SK-MEL-5 (cell line): ENCODE results near the gene SHLD1. TPM values are rescaled to one million over a fixed set of nuclear protein-coding genes. Genes with fewer than 3 reads are reported as not detected.

Experiments
- DNase-seq: peaks from one replicate; pipeline ENCODE4 v3.0.0-alpha.2; 2016; ENCODE audit warnings: low read depth, low spot score
- in situ Hi-C: cut with HindIII; loops from 2 replicates; pipeline ENCODE4 v1.10.0; 2016; ENCODE audit warnings: low sequenced_read_pairs, high pct_unique_total_duplicates, low pct_unique_long_range_greater_than_20kb
- total RNA-seq: library from RNA; depleted of rRNA; stranded (reverse); fragments of >200 nt; shearing (Covaris generic); gene quantifications from 2 replicates; pipeline ENCODE4 v1.2.3, GENCODE V29; 2014

Gene SHLD1
- total RNA-seq, 1 experiment from 2014 or later: 4.0 TPM

DNA sequence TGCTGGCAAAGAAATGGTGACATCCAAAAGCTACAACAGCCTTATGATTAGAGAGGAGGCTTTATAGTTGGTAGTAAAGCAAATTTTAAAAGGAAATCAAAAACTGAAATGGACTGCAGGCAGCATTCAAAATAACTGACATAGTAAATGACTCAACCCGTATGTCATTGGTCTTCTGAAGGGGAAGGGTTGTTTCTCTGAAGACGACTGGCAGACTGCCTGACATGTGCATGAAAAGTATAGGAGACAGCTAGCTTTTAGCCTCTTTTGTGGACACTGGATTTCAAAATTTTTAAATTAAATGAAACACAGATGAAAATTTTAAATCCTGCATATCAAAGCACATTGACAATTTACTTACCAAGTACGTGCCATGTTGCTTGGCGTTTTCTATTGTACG is 109.4 kb downstream of the SHLD1 start:
- no peak for DNase-seq
- in situ Hi-C loops: no loop called here

- in situ Hi-C loops: no loop called here
- no peak for DNase-seq
These were observed 112.5 kb downstream of the SHLD1 start for GRCh38 chr20:5862703-5863039.

DNA sequence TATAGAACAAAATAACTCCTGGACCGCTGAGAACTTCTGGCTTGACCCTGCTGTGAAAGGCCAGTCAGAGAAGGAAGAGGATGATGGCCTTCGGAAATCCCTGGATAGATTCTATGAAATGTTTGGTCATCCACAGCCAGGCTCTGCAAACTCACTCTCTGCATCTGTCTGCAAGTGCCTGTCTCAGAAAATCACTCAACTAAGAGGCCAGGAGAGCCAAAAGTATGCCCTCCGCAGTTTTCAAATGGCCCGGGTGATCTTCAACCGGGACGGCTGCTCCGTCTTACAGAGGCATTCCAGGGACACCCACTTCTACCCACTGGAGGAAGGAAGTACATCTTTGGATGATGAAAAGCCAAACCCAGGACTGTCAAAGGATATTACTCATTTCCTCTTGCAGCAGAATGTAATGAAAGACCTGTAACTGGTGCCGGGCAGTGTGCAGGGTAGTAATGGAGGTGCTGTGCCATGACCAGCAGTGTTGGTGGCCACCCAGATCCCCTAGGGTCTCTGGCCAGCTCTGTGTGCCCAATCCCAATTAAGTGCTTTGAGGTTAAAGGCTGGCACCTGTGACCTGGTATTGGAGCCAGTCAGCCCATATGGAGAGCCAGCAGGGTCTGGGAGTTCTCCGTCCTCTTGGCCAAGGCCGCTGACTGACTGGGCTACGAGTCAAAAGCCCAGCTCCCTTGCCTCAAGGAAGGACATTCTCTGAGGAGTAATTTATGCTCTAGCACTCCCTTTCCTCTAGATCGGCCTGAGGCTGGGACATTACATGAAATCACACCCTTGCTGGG is 113.0 kb downstream of the SHLD1 start:
- no peak for DNase-seq
- in situ Hi-C loops: no loop called here

- in situ Hi-C loops: no loop called here
- no peak for DNase-seq
These were observed 114.2 kb downstream of the SHLD1 start for GRCh38 chr20:5864428-5864827.

- no peak for DNase-seq
- in situ Hi-C loops: no loop called here
These were observed 114.8 kb downstream of the SHLD1 start for GRCh38 chr20:5864873-5865587.

- DNase-seq: no peak
- in situ Hi-C loops: no loop called here
These were observed 115.4 kb downstream of the SHLD1 start for GRCh38 chr20:5865604-5866003.

- in situ Hi-C loops: no loop called here
- DNase-seq: no peak
These were observed 120.4 kb downstream of the SHLD1 start for GRCh38 chr20:5870568-5870981.

DNA sequence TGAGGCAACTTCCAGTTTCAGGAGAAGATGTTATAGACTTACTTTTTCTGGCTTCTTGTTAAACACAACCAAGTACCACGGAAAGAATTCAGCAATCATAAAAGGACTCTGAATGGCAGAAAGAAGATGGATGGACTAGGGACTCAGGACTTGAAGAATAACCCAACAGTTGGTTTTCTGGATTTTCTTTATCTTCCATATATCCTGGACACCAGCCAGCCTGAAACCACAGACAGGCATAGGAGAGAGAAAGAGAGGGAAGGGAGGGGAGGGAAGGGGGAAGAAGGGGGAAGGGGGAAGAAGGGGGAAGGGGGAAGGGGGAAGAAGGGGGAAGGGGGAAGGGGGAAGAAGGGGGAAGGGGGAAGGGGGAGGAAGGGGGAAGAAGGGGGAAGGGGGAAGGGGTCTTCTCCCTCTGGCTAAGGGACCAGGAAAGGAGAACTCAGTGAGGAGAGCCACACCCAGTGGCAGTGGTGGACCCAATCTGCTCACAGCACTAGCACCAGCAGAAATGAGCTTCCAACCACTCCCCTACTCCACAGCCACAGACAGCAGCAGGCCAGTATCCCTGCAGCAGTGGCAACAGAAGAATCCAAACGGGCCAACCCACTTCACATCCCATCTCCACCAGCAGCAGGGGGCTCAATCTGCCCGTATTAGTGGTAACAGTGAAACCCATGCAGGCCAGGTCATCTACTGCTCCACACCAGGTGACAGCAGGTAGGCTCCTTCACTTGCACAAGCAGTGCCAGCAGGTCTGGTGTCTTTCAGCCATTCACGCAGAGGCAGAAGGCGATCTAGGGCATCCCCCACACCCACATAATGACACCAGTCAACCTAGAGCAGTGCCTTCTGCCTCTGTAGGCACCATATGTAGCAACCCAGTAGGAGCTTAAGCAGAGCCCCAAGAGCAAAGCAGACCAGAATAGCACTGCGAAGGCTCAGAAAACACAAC is 121.5 kb downstream of the SHLD1 start:
- in situ Hi-C loops: no loop called here
- no peak for DNase-seq

GRCh38 chr20:5877128-5877527 is 126.9 kb downstream of the SHLD1 start:
- in situ Hi-C loops: no loop called here
- no peak for DNase-seq

GRCh38 chr20:5880326-5880725 is 130.1 kb downstream of the SHLD1 start:
- in situ Hi-C loops: no loop called here
- no peak for DNase-seq

DNA sequence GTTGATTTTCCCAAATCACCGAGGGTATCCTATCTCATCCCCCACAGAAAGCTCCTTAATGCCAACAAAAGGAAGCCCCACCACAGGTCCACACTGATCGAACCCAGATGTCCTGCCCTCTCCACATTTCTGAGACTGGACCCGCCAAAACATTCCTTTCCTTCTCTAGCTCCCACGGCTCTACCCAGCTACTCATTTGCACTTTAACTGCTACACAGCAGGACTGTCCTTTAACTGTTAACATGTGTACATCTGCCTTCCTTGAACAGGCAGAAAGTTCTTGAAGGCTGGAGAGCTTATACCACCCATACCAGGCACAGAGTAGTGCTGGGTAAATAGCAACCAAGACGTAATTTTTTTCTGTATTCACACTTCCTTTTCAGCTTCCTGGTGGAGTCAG is 131.5 kb downstream of the SHLD1 start:
- DNase-seq: no peak
- in situ Hi-C loops: no loop called here

DNA sequence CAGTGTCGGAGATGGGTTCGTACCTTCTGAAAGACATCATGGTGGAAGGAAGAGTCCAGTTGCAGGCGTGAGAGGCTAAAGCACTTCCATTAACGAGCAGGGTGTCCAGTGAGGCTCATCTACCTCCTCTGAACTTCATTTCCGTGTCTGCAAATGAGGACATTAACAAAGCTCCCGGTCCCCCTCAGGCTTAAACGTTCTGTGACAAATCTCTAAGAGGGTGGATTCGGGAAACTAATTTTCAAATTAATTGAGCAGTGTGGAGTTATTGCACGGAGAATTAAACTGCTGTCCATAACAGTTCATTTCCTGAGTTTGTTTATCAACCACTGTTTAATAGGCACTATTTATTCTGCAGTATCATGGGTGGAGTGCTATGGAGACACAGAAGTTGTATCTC is 132.0 kb downstream of the SHLD1 start:
- in situ Hi-C loops: no loop called here
- no peak for DNase-seq

DNA sequence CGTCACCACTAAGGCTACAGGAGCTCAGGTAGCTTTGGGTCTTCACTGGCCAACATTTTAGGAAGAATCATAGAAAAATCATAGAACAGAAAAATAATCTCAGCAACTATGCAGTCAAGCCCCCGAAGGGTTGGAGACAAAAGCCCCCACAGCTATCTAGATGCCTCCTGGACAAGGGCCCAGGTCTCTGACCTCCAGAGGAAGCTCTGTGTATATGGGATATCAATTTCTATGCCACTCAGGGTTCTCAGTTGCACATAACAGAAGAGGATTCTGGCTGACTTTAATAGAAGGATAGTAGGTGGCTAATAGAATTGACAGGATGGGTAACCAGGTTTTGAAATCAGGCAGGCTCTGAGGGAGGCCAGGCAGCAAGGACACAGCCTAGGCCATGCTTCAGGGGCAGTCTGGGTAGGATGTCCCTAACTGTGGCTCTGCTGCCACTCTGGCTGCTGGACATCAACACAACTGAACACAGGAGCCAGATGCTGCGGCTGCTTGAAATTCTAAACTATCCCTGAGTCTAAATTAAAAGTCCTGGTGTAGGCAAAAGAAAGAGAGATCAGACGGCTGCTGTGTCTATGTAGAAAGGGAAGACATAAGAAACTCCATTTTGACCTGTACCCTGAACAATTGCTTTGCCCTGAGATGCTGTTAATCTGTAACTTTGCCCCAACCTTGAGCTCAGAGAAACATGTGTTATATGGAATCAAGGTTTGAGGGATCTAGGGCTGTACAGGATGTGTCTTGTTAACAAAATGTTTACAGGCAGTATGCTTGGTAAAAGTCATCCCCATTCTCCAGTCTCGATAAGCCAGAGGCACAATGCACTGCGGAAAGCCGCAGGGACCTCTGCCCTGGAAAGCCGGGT is 134.5 kb downstream of the SHLD1 start:
- no peak for DNase-seq
- in situ Hi-C loops: no loop called here

- in situ Hi-C loops: no loop called here
- DNase-seq: no peak
These were observed 135.7 kb downstream of the SHLD1 start for GRCh38 chr20:5885866-5886265.

GRCh38 chr20:5886788-5887187 is 136.6 kb downstream of the SHLD1 start:
- in situ Hi-C loops: no loop called here
- DNase-seq: no peak

DNA sequence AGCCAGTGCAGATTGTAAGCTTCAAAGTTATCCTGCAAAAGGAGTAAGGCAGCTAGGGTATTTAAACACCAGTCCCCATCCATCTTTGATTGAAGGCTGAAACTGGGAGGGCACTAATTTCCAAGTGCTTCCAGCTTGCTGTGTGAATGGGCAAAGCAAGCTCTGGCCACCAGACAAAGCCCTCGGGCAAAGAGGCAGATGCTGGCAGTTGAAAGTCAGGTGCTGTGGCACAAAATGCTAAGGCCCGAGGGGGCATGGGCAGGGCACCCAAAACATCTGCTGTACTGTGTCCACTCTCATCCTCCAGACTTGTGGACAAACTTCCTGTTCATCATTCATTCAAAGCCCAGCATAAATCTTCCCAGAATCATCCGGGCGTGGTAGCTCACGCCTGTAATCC is 137.2 kb downstream of the SHLD1 start:
- in situ Hi-C loops: no loop called here
- no peak for DNase-seq

GRCh38 chr20:5888041-5888440 is 137.8 kb downstream of the SHLD1 start:
- DNase-seq: no peak
- in situ Hi-C loops: no loop called here
